Lower lobe of right lung (tissue), 2 donors: ENCODE data around the gene C2orf42. TPM values are rescaled to one million over a fixed set of nuclear protein-coding genes. Genes with fewer than 3 reads are reported as not detected.
"Not testable (repeated sequence)": the region's sequence is repeated elsewhere in the genome, so short reads cannot be mapped to it uniquely, and the experiment has no call there.

Source experiments
- ATAC-seq, 2 donors: fragments of 200-7000 bp; cut with Tn5 transposase; one replicate each; pipeline ENCODE4 v1.9.1; 2020 to 2022; ENCODE audit warnings: mild to moderate bottlenecking in 2 of 2, moderate library complexity in 2 of 2
- DNase-seq: peaks from one replicate; pipeline ENCODE4 v3.0.0-alpha.2; 2020
- H3K27ac ChIP-seq: fragments of 200-600 bp; one replicate; pipeline ENCODE4 v1.8.0; 2022
- H3K27me3 ChIP-seq: fragments of 200-600 bp; one replicate; pipeline ENCODE4 v1.8.0; 2022; ENCODE audit warnings: low read depth
- H3K36me3 ChIP-seq: fragments of 200-600 bp; one replicate; pipeline ENCODE4 v1.8.0; 2022; ENCODE audit warnings: mild to moderate bottlenecking
- H3K4me1 ChIP-seq: fragments of 200-600 bp; one replicate; pipeline ENCODE4 v1.8.0; 2022
- H3K4me3 ChIP-seq: fragments of 200-600 bp; one replicate; pipeline ENCODE4 v1.8.0; 2022; ENCODE audit warnings: mild to moderate bottlenecking
- H3K9me3 ChIP-seq: fragments of 200-600 bp; one replicate; pipeline ENCODE4 v1.8.0; 2022
- CTCF ChIP-seq: fragments of 200-600 bp; IDR thresholded peaks from one replicate; pipeline ENCODE4 v1.8.0; 2022; ENCODE audit warnings: antibody characterized with exemption, mild to moderate bottlenecking
- intact Hi-C: fragments of 100-400 bp; cut with DNase I; formaldehyde crosslinking; loops from one replicate; pipeline ENCODE4 v1.11.0; 2022
- total RNA-seq: library from RNA; stranded (reverse); fragmentation: NEBNext Ultra II Directional; extraction: Animal tissue kit (Norgen Biotek cat#: 25700); gene quantifications from one replicate; pipeline ENCODE4 v1.2.1, GENCODE V29; 2021
- donor health status: DM: no; HTN: yes; CAD: no; lungs with severe emphysema.

C2orf42 gene
- total RNA-seq, 1 donor from 2014 or later: 18.0 TPM

GRCh38 chr2:70113359-70114070 is 77.3 kb downstream of the C2orf42 start:
- no peak overlapping the region for H3K27ac ChIP-seq
- H3K4me3 ChIP-seq: no peak overlapping the region
- H3K4me1 ChIP-seq: peaks cover 26% of the 10 kb centered on the region
- no peaks in the 10 kb centered on the region for H3K9me3 ChIP-seq
- intact Hi-C loops: no loop called here
- no peak for DNase-seq
- no peaks in the 10 kb centered on the region for H3K27me3 ChIP-seq
- H3K36me3 ChIP-seq: no peaks in the 10 kb centered on the region
- no peak for TF ChIP-seq CTCF
- ATAC-seq: no peak

GRCh38 chr2:70111752-70112591 is 78.8 kb downstream of the C2orf42 start:
- no peak for DNase-seq
- ATAC-seq: no peak
- peak overlapping the region; percentile 56 for H3K27ac ChIP-seq
- H3K4me1 ChIP-seq: peaks cover 32% of the 10 kb centered on the region
- intact Hi-C loops: no loop called here
- no peak for TF ChIP-seq CTCF
- H3K27me3 ChIP-seq: no peaks in the 10 kb centered on the region
- H3K9me3 ChIP-seq: no peaks in the 10 kb centered on the region
- no peaks in the 10 kb centered on the region for H3K36me3 ChIP-seq
- no peak overlapping the region for H3K4me3 ChIP-seq

- H3K27ac ChIP-seq: peak overlapping the region; percentile 56
- H3K9me3 ChIP-seq, ATAC-seq, DNase-seq, intact Hi-C loops, H3K4me3 ChIP-seq, H3K36me3 ChIP-seq, H3K27me3 ChIP-seq: not testable (repeated sequence)
- peaks cover 32% of the 10 kb centered on the region for H3K4me1 ChIP-seq
Observed at GRCh38 chr2:70110397-70110796, 80.4 kb downstream of the C2orf42 start.

GRCh38 chr2:70106138-70106537 is 84.7 kb downstream of the C2orf42 start:
- H3K27me3 ChIP-seq, DNase-seq, intact Hi-C loops, H3K27ac ChIP-seq, ATAC-seq, H3K9me3 ChIP-seq, H3K4me3 ChIP-seq, H3K36me3 ChIP-seq: not testable (repeated sequence)
- peaks cover 43% of the 10 kb centered on the region for H3K4me1 ChIP-seq

- no peaks in the 10 kb centered on the region for H3K36me3 ChIP-seq
- intact Hi-C loops: no loop called here
- H3K27me3 ChIP-seq: no peaks in the 10 kb centered on the region
- DNase-seq (no peak), ATAC-seq (peak in 1 of 2 donors; percentile 54)
- H3K27ac ChIP-seq: peak overlapping the region; percentile 54
- peak overlapping the region; percentile 6 for H3K4me3 ChIP-seq
- TF ChIP-seq CTCF: no peak
- H3K4me1 ChIP-seq: peaks cover 36% of the 10 kb centered on the region
- H3K9me3 ChIP-seq: no peaks in the 10 kb centered on the region
Observed at GRCh38 chr2:70104231-70105111, 86.3 kb downstream of the C2orf42 start.

GRCh38 chr2:70103531-70104061 is 87.2 kb downstream of the C2orf42 start:
- ATAC-seq: no peak
- H3K36me3 ChIP-seq: no peaks in the 10 kb centered on the region
- H3K27ac ChIP-seq: peak overlapping the region; percentile 54
- H3K27me3 ChIP-seq: no peaks in the 10 kb centered on the region
- H3K4me3 ChIP-seq: no peak overlapping the region
- TF ChIP-seq CTCF: no peak
- DNase-seq: no peak
- no peaks in the 10 kb centered on the region for H3K9me3 ChIP-seq
- intact Hi-C loops: no loop called here
- peaks cover 30% of the 10 kb centered on the region for H3K4me1 ChIP-seq

GRCh38 chr2:70102323-70102905 is 88.4 kb downstream of the C2orf42 start:
- DNase-seq, H3K9me3 ChIP-seq, H3K27ac ChIP-seq, H3K27me3 ChIP-seq, intact Hi-C loops, H3K4me3 ChIP-seq, ATAC-seq, H3K36me3 ChIP-seq: not testable (repeated sequence)
- peaks cover 21% of the 10 kb centered on the region for H3K4me1 ChIP-seq

- ATAC-seq, H3K9me3 ChIP-seq, DNase-seq, intact Hi-C loops, H3K27ac ChIP-seq, H3K27me3 ChIP-seq, H3K36me3 ChIP-seq, H3K4me3 ChIP-seq: not testable (repeated sequence)
- peaks cover 21% of the 10 kb centered on the region for H3K4me1 ChIP-seq
Observed at GRCh38 chr2:70101686-70102085, 89.1 kb downstream of the C2orf42 start.
